HEK293T (cell line): Measurements from ENCODE around the gene SMARCD1.

Source experiments
- ARNT ChIP-seq: fragments of 450-650 bp; IDR thresholded peaks from 2 replicates; pipeline ENCODE4 v1.6.1; 2017; ENCODE audit warnings: mild to moderate bottlenecking
- BHLHE40 ChIP-seq: fragments of 450-650 bp; IDR thresholded peaks from 2 replicates; pipeline ENCODE4 v1.6.1; 2016; ENCODE audit warnings: mild to moderate bottlenecking, moderate library complexity, borderline replicate concordance
- CTBP1 ChIP-seq: fragments of 450-650 bp; IDR thresholded peaks from 2 replicates; pipeline ENCODE4 v1.6.1; 2016; ENCODE audit warnings: borderline replicate concordance
- ELF4 ChIP-seq: fragments of 450-650 bp; IDR thresholded peaks from 2 replicates; pipeline ENCODE4 v1.6.1; 2017; ENCODE audit warnings: antibody characterized with exemption
- FOXK2 ChIP-seq: fragments of 450-650 bp; IDR thresholded peaks from 2 replicates; pipeline ENCODE4 v1.6.1; 2016; ENCODE audit warnings: mild to moderate bottlenecking
- FOXM1 ChIP-seq: fragments of 450-650 bp; IDR thresholded peaks from 2 replicates; pipeline ENCODE4 v1.6.1; 2017; ENCODE audit warnings: mild to moderate bottlenecking, borderline replicate concordance
- HDGF ChIP-seq: fragments of 450-650 bp; IDR thresholded peaks from 2 replicates; pipeline ENCODE4 v1.6.1; 2017; ENCODE audit warnings: antibody characterized with exemption, borderline replicate concordance
- L3MBTL2 ChIP-seq: fragments of 450-650 bp; conservative IDR thresholded peaks from 2 replicates; pipeline ENCODE4 v1.6.1; 2016; ENCODE audit warnings: mild to moderate bottlenecking
- NFRKB ChIP-seq: fragments of 450-650 bp; IDR thresholded peaks from 2 replicates; pipeline ENCODE4 v1.6.1; 2016; ENCODE audit warnings: mild to moderate bottlenecking, moderate library complexity
- SP1 ChIP-seq: fragments of 450-650 bp; IDR thresholded peaks from 2 replicates; pipeline ENCODE4 v1.6.1; 2017
- SUZ12 ChIP-seq: fragments of 450-650 bp; IDR thresholded peaks from 2 replicates; pipeline ENCODE4 v1.6.1; 2016; ENCODE audit warnings: mild to moderate bottlenecking
- TARDBP ChIP-seq: fragments of 450-650 bp; IDR thresholded peaks from 2 replicates; pipeline ENCODE4 v1.6.1; 2016
- ZNF384 ChIP-seq: fragments of 450-650 bp; IDR thresholded peaks from 2 replicates; pipeline ENCODE4 v1.6.1; 2016
- TF ChIP-seq, protein P1 (sequence below): fragments of 450-650 bp; IDR thresholded peaks from 2 replicates; pipeline ENCODE4 v1.6.1; 2016

- TF ChIP-seq ARNT: no peak
- TF ChIP-seq FOXM1: no peak
- TF ChIP-seq SP1: no peak
- TF ChIP-seq L3MBTL2: 0 out of 2 replicates have a peak, but pooled peaks have one; percentile 37
- no peak for TF ChIP-seq CTBP1
- TF ChIP-seq SUZ12: no peak
- no peak for TF ChIP-seq ELF4
- TF ChIP-seq HDGF: no peak
- no peak for TF ChIP-seq BHLHE40
- no peak for TF ChIP-seq TARDBP
- TF ChIP-seq, protein P1, sequence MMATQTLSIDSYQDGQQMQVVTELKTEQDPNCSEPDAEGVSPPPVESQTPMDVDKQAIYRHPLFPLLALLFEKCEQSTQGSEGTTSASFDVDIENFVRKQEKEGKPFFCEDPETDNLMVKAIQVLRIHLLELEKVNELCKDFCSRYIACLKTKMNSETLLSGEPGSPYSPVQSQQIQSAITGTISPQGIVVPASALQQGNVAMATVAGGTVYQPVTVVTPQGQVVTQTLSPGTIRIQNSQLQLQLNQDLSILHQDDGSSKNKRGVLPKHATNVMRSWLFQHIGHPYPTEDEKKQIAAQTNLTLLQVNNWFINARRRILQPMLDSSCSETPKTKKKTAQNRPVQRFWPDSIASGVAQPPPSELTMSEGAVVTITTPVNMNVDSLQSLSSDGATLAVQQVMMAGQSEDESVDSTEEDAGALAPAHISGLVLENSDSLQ: no peak
- TF ChIP-seq NFRKB: no peak
- no peak for TF ChIP-seq ZNF384
- TF ChIP-seq FOXK2: no peak
These were observed 27.5 kb downstream of the SMARCD1 start for GRCh38 chr12:50112456-50113218.
